Esophagus muscularis mucosa (tissue), 4 donors: Measurements from ENCODE around the gene DCX.

Source experiments
- EP300 ChIP-seq: sonication (generic); formaldehyde crosslinking; IDR thresholded peaks from one replicate; pipeline ENCODE4 v1.6.1; 2017; ENCODE audit warnings: antibody characterized with exemption
- POLR2A ChIP-seq: fragments of 450-650 bp; IDR thresholded peaks from one replicate; pipeline ENCODE4 v1.6.1; 2017; ENCODE audit warnings: antibody characterized with exemption, moderate library complexity, mild to moderate bottlenecking, low read depth
- POLR2AphosphoS5 ChIP-seq, 2 donors: sonication (generic); formaldehyde crosslinking; IDR thresholded peaks; one replicate each; pipeline ENCODE4 v1.6.1; 2017; ENCODE audit warnings: antibody characterized with exemption in 2 of 2
- TF ChIP-seq, protein P1 (sequence below), 3 experiments: fragments of 200-600 bp in 2 of 3; fragments of 450-650 bp in 1 of 3; sonication (generic) in 2 of 3; IDR thresholded peaks; one replicate each; pipeline ENCODE4 v1.5.1; 2017 to 2019; ENCODE audit warnings: antibody characterized with exemption in 3 of 3, mild to moderate bottlenecking in 2 of 3, moderate library complexity in 1 of 3

DNA sequence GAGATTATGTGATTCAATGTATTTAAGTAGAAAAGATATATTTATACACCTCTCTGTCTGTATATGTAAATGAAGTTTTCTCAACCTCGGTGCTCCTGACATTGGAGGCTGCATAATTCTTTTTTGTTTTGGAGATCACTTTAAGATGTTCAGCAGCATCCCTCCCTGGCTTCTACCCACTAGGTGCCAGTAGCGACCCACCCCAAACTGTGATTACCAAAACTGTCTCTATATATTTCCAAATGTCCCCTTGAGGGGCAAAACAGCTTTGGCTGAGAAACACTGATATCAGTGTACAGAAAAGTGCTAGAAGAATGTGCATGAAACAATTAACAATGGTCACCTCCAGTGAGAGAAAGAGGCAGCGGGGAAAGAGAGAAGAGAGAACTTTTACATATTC is 51.2 kb downstream of the DCX start:
- TF ChIP-seq POLR2A (no peak), POLR2AphosphoS5 (IDR thresholded peaks at IDR 0.05) (no peak), EP300 (no peak)
- TF ChIP-seq, protein P1, sequence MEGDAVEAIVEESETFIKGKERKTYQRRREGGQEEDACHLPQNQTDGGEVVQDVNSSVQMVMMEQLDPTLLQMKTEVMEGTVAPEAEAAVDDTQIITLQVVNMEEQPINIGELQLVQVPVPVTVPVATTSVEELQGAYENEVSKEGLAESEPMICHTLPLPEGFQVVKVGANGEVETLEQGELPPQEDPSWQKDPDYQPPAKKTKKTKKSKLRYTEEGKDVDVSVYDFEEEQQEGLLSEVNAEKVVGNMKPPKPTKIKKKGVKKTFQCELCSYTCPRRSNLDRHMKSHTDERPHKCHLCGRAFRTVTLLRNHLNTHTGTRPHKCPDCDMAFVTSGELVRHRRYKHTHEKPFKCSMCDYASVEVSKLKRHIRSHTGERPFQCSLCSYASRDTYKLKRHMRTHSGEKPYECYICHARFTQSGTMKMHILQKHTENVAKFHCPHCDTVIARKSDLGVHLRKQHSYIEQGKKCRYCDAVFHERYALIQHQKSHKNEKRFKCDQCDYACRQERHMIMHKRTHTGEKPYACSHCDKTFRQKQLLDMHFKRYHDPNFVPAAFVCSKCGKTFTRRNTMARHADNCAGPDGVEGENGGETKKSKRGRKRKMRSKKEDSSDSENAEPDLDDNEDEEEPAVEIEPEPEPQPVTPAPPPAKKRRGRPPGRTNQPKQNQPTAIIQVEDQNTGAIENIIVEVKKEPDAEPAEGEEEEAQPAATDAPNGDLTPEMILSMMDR (IDR thresholded peaks at IDR 0.05) = no peak
